Measurements from ENCODE around the gene SSBP4. TPM values are rescaled to one million over a fixed set of nuclear protein-coding genes. Genes with fewer than 3 reads are reported as not detected.

SSBP4 gene
- total and polyA plus RNA-seq, 9 of the 15 experiments (the other 6 are each of a cell fraction or from before 2014, with no cell fraction given) = 1.1 to 189 (median 39.0) TPM

GRCh38 chr19:18443831-18444230 is 24.6 kb downstream of the SSBP4 start:
- Histone ChIP-seq H3K27ac (ENCODE audit: extremely low read depth, low read depth, low read length) (no peak overlapping the region), H2AFZ (ENCODE audit: low read depth, low read length) (no peak overlapping the region), H3K36me3 (ENCODE audit: control insufficient read depth, insufficient read depth, low read length) (peaks cover 57% of the 10 kb centered on the region), H3K9me1 (ENCODE audit: control insufficient read depth, insufficient read depth, low read length) (peaks cover 14% of the 10 kb centered on the region), H4K20me1 (replicated peaks; ENCODE audit: control insufficient read depth, insufficient read depth, low read length) (0 out of 2 replicates have a peak, but pooled peaks cover 4% of the 10 kb centered on the region), H3K4me3 (no peak overlapping the region), H3K9ac (ENCODE audit: insufficient read depth in 1 of 2, low read depth in 2 of 2, low read length in 2 of 2) (no peak overlapping the region; a peak in 1 of 4 replicates), H3K4me1 (replicated peaks in 1 of 2; ENCODE audit: control insufficient read depth in 2 of 2, insufficient read depth in 2 of 2, low read length in 2 of 2) (peaks cover 27 to 68% of the 10 kb centered on the region in 2 experiments), H3K9me3 (replicated peaks; ENCODE audit: control insufficient read depth, insufficient read depth, low read depth, low read length) (no peaks in the 10 kb centered on the region), H3K27me3 (ENCODE audit: control insufficient read depth in 2 of 2, insufficient read depth in 2 of 2, low read length in 2 of 2) (no peaks in the 10 kb centered on the region), H3K4me2 (ENCODE audit: insufficient read depth, low read length) (no peak overlapping the region), H3K79me2 (ENCODE audit: control insufficient read depth, insufficient read depth, low read length) (peaks cover 3% of the 10 kb centered on the region; the same call in 1 of the 3 replicates)
- in situ Hi-C loops (cut with MboI) (no loop called here), intact Hi-C loops (cut with micrococcal nuclease) (no loop called here)
- TF ChIP-seq, protein P1, sequence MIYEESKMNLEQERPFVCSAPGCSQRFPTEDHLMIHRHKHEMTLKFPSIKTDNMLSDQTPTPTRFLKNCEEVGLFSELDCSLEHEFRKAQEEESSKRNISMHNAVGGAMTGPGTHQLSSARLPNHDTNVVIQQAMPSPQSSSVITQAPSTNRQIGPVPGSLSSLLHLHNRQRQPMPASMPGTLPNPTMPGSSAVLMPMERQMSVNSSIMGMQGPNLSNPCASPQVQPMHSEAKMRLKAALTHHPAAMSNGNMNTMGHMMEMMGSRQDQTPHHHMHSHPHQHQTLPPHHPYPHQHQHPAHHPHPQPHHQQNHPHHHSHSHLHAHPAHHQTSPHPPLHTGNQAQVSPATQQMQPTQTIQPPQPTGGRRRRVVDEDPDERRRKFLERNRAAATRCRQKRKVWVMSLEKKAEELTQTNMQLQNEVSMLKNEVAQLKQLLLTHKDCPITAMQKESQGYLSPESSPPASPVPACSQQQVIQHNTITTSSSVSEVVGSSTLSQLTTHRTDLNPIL (CRISPR knock-in tag; IDR thresholded peaks at IDR 0.05) = no peak
- no TSS peak for BruUV-seq (replicated peaks)
- ATAC-seq (no peak), FAIRE-seq (no peak), DNase-seq (ENCODE audit: extremely low read depth in 1 of 4, low spot score in 3 of 4) (no peak)
- ChIA-PET POLR2A (interaction anchor here (0.5 to 0.7 kb wide), 2 partner anchors 31 to 95 kb away, joined by 3 read pairs; no protein-coding TSS in a partner anchor), CTCF (ENCODE audit: low intra/inter-chr PET ratio) (no interaction called here)
- WGBS (ENCODE audit: insufficient coverage, low coverage, missing lambda C conversion rate) = 89% methylated on average over 11 of the region's 11 CpGs

DNA sequence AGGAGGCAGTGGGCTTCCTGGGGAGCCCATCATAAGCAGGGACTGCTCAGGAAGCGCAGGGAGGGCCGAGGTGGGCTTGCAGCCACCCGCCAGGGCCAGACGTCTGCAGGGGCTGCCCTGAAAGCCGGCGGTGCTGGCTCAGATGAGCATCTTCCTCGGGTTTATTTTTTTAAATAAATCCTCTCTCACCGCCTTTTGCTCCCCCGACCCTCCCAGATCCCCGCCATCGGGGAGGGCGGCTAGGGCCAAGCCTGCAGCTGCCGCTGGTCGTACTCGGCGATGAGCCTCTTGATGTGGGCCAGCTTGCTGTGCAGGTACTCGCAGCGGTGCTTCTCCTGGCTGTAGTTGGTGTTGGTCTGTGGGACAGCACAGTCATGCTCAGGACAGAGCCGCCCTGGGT is 25.3 kb downstream of the SSBP4 start:
- H3K9me1 ChIP-seq (ENCODE audit: control insufficient read depth, insufficient read depth, low read length) = peaks cover 14% of the 10 kb centered on the region
- H3K4me1 ChIP-seq (replicated peaks in 1 of 2; ENCODE audit: control insufficient read depth in 2 of 2, insufficient read depth in 2 of 2, low read length in 2 of 2) = peaks cover 21 to 67% of the 10 kb centered on the region in 2 experiments
- in situ Hi-C loops (cut with MboI) = no loop called here
- H3K27me3 ChIP-seq (ENCODE audit: control insufficient read depth in 2 of 2, insufficient read depth in 2 of 2, low read length in 2 of 2) = no peaks in the 10 kb centered on the region
- H3K36me3 ChIP-seq (ENCODE audit: control insufficient read depth, insufficient read depth, low read length) = peaks cover 64% of the 10 kb centered on the region
- ChIA-PET CTCF (ENCODE audit: low intra/inter-chr PET ratio) (no interaction called here), POLR2A (interaction anchor here (0.5 to 0.7 kb wide), 3 partner anchors 30 to 345 kb away, joined by 3 read pairs; no protein-coding TSS in a partner anchor)
- no peak for DNase-seq (ENCODE audit: extremely low read depth in 1 of 4, low spot score in 3 of 4)
- FAIRE-seq = no peak
- BruUV-seq (replicated peaks) = no TSS peak
- H3K79me2 ChIP-seq (ENCODE audit: control insufficient read depth, insufficient read depth, low read length) = peaks cover 3% of the 10 kb centered on the region; the same call in 1 of the 3 replicates
- no peak overlapping the region for H3K27ac ChIP-seq (ENCODE audit: extremely low read depth, low read depth, low read length)
- intact Hi-C loops (cut with micrococcal nuclease) = no loop called here
- no peaks in the 10 kb centered on the region for H3K9me3 ChIP-seq (replicated peaks; ENCODE audit: control insufficient read depth, insufficient read depth, low read depth, low read length)
- H2AFZ ChIP-seq (ENCODE audit: low read depth, low read length) = no peak overlapping the region
- no peak overlapping the region for H3K4me2 ChIP-seq (ENCODE audit: insufficient read depth, low read length)
- peak overlapping the region in 1 of 2 experiments; percentile 22; a peak in 1 of 4 replicates for H3K9ac ChIP-seq (ENCODE audit: insufficient read depth in 1 of 2, low read depth in 2 of 2, low read length in 2 of 2)
- no peak for ATAC-seq
- no peak overlapping the region for H3K4me3 ChIP-seq
- WGBS (ENCODE audit: insufficient coverage, low coverage, missing lambda C conversion rate) = 98% methylated on average over 11 of the region's 19 CpGs
- H4K20me1 ChIP-seq (replicated peaks; ENCODE audit: control insufficient read depth, insufficient read depth, low read length) = 0 out of 2 replicates have a peak, but pooled peaks cover 4% of the 10 kb centered on the region
- TF ChIP-seq, protein P2, sequence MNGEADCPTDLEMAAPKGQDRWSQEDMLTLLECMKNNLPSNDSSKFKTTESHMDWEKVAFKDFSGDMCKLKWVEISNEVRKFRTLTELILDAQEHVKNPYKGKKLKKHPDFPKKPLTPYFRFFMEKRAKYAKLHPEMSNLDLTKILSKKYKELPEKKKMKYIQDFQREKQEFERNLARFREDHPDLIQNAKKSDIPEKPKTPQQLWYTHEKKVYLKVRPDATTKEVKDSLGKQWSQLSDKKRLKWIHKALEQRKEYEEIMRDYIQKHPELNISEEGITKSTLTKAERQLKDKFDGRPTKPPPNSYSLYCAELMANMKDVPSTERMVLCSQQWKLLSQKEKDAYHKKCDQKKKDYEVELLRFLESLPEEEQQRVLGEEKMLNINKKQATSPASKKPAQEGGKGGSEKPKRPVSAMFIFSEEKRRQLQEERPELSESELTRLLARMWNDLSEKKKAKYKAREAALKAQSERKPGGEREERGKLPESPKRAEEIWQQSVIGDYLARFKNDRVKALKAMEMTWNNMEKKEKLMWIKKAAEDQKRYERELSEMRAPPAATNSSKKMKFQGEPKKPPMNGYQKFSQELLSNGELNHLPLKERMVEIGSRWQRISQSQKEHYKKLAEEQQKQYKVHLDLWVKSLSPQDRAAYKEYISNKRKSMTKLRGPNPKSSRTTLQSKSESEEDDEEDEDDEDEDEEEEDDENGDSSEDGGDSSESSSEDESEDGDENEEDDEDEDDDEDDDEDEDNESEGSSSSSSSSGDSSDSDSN (IDR thresholded peaks at IDR 0.05; ENCODE audit: borderline replicate concordance in 1 of 2, low read depth in 2 of 2, low read length in 2 of 2) = no peak
- TF ChIP-seq POLR2AphosphoS5 (IDR thresholded peaks at IDR 0.05; ENCODE audit: control insufficient read depth, insufficient read depth, low read depth, low read length) (no peak), ZBTB2 (IDR thresholded peaks at IDR 0.05) (no peak), PRMT5 (CRISPR knock-in tag; IDR thresholded peaks at IDR 0.05) (no peak), EGR1 (conservative IDR thresholded peaks at IDR 0.05) (no peak), ZNF124 (CRISPR knock-in tag; IDR thresholded peaks at IDR 0.05) (no peak)

All from K562 (cell line).